RCC 7860 (cell line): ENCODE results near the gene CHN2.

Experiments
- DNase-seq: peaks from one replicate; pipeline ENCODE4 v3.0.0-alpha.2; 2015; ENCODE audit warnings: low spot score
- FAIRE-seq: peaks from 2 replicates; lab custom pipeline; 2012; peaks lifted over from hg19 to GRCh38; lab: Jason Lieb, UNC

The CHN2 gene

DNA sequence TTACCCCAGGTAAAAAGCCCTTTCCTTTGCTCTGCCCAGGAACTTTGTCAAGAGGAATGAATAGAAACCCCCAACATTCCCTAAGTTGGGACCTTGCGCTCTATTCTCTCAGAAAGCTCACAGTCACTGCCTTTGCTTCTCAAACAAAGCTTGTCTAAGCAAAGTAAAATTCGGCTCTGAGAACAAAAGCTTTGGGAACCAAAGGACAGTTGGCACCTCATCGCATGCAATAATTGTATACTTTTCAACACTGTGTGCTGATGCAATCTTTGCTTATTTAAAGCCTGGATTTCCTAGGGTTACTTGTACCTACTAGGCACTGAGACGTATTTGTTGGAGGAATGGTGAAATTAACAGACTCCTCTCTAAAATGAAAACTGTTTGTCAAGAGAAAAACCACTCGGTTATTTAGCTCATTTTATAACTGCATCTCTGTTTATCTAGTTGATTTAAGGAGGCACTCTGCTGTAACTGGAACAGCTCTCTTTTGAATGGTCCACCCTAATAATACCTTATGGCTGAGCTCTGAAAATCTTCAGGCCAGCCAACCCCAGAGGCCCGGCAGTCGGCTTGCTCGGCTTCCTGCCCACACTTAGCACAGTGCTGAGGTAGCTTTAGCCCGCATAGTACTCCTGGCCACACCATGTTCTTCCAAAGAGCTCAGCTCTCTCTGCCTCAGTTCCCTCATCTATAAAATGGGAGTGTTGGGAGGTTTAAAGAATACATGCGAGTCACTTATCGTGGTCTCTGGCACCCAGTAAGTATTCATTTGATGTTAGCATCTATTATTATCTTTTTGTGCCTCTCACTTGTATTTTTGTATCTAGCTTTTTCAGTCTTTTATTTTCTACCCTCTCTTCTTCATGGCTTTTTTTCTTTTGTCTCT, 288.9 kb downstream of the CHN2 start:
- DNase-seq, result no peak
- no peak for FAIRE-seq

DNA sequence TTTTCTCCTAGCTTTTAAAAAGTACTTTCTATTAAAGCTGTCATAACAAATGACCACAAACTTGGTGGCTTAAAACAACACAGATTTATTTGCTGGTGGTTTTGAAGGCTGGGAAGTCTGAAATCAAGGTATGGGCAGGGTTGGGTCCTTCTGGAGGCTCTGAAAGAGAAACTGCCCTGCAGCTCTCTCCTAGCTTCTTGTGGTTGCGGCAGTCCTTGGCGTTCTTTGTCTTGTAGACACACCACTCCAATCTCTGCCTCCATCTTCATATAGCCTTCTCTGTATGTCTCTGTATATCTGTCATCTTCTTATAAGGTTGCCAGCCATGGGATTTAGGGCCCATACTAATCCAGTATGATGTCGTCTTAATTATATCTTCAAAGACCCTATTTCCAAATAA, 289.7 kb downstream of the CHN2 start:
- FAIRE-seq (no peak), DNase-seq (no peak)

DNA sequence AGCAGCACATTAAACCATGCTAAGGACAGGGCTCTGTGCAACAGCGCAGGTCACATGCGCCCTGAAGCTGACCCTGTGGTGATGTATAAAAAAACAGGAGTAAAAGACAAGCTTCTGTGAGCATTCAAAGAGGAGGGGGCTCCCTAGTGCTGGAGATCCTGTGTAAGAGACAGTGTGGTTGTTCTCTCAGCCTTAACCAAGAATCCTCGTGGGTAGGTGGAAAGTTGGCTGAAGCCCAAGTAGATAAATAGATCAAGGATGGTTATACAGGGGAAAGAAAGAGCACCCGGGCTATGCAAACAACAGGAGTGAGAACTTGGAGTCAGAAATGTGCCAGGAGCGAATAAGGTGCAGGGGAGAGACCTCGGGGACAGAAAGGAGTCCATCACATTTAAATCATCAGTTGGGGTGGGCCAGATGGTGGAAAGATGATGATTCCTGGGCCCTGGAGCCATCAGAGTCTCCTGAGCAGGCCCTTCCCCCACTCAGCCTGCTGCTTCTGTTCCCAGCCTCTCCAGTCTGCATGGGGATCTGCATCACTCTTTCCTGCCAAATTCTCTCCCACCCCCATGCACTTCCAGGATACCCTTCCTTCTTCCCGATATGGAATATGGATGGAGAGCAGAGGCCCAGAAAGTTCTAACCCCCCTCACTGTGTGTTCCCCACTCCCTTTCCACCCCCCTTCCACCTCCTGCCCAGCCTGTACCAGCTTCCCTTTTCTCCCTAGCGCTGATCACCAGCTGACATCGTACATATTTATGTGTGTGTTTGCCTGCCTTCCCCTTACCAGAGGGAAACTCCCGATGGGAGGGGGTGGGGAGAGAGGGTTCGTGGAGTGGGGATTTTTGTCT, 291.0 kb downstream of the CHN2 start:
- no peak for FAIRE-seq
- DNase-seq, result no peak

DNA sequence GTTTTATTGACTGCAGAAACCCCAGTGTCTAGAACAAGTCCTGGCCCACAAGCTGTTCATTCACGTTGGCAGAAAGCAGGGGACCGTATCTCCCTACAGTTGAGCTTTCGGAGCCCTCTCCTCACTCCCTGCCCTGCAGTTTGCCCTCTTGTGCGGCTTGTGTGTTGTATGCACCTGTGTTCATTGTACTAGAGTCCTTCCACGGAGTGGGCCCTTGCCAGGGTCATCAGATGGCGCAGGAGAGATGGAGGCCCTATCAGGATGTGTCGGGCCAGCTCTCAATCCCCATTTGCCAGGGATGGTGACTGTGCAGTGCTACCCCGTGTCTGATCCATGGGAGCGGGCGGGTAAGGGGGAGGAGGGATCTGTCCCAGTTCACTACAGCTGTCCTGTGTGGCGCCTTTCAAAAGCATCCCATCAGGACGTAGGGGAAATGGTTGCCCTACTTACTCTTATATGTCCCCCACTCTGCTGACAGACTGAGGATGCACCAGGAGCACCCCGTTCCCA, 291.7 kb downstream of the CHN2 start:
- no peak for DNase-seq
- no peak for FAIRE-seq

DNA sequence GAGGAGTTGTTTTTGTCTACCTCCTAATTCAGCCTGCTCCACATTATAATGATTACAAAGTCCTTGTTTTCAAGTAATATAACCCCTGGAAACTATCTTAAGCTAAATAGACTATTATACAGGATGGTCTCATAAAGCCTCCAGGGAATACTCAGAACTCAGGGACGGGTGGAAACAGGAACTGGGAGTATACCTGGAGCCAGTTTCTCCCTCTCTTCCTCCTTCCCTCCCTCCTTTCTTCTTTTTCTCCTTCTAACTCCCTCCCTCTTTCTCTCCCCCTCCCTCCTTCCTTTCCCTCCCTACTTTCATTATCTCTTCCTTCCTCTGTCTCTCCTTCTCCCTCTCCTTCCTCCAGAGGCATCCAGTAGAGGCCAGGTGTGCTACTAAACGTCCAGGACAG, 292.8 kb downstream of the CHN2 start:
- DNase-seq (no peak), FAIRE-seq (no peak)

DNA sequence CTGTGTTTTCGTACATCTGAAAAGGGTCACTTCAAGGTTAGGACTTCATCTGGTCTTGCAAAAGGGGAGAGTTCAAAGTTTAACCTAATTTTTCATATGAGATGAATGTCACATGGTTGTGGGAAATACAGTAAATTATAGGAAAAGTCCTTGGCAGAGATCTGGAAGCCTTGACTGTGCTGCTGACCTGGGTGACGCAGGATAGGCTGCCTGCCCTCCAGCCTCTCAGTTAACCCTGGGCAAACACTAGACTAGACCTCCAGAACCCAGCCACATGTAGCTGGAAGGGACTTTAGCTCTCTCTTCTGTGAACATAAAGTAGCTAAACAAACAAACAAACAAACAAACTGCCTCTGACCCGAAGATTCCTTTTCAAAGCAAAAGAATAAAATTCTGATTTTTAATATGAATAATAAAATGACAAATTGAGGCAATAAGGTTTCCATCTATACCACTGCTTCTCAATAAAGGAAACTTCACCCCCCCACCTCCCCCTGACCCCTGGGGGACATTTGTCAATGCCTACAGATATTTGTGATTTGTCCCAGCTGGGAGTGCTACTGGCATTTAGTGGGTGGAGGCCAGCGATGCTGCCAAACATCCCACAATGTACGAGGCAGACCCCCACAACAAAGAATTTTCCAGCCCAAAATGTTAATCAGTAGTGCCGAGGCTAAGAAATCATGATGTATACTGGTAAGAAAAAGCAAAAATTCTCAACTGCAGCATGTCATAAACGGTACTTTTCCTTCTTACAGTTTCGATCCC, 293.8 kb downstream of the CHN2 start:
- FAIRE-seq (no peak), DNase-seq (no peak)

DNA sequence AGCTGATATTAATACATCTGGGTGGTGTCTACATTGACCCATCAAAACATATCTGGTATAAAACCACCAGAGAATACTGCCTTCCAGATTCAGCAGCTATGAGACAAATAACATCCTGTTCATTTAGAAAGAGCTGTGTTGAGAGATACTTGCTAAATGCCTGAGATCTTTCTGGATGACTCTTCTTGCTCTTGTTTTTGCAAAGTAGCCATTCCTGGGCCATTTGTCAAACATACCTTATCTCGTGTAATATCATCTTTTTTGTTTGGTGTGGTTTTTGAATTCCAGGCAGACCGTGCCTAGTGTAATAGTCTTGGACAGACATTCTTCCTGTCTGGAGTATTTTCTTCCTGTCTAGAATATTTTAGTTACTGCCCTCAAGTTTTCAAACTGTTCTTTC, 294.4 kb downstream of the CHN2 start:
- DNase-seq (no peak), FAIRE-seq (no peak)

DNA sequence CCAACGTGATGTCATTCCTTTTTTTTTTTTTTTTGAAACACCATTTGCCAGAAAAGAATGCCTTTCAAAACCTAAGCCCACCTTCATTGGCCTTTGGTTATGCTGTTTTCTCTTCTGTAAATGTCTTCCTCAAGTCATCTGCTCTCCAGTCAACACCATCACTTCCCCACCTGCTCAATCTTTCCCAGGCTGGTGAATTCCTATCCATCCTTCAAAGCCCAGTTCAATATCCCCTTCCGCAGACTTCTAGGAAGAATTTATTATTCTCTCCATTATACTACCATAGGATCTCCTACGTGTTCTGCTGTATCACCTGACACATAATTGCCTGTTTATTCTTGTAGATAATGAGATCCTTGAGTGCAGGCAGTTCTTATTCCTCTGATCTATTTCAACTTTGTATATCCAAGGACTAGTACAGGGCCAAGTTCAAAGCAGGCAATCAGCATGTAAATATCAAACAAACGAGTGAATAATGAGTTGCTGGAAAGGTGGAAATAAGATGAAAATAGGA, 295.6 kb downstream of the CHN2 start:
- FAIRE-seq, result no peak
- no peak for DNase-seq

DNA sequence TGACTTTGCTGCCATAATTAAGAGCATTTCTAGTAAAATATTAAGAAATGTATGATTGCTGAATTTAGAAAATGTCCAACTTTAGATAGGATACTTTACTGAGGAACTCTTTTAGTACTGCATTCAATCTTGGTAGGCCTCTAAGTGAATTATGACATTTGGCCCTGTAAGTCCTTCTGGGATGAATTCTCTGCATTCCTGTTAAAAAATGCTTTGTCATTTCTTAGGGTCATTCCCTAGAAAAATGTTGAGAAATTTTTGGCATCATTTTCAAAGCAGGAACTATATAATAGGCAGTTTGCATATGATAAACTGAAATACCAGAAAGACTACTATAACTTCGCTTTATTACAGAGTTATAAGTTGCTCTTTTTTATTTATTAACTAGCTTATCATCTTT, 299.8 kb downstream of the CHN2 start:
- FAIRE-seq, result no peak
- DNase-seq, result no peak

DNA sequence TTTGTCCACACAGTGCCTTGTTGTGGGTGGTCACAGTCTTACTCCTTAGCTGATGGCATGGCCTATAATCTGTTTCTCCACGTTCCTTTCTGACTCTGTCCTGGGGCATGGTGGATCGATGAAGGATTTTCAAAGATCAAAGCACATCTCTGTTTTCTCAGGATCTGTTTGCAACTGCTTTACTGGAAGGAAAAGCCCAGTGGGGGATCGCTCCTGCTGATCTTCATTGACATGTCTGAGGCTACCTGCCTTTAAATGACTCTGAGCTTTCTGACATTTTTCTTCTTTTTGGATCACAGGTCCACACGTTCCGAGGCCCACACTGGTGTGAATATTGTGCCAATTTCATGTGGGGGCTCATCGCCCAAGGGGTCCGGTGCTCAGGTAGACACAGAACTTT, 301.1 kb downstream of the CHN2 start:
- FAIRE-seq, result no peak
- no peak for DNase-seq

DNA sequence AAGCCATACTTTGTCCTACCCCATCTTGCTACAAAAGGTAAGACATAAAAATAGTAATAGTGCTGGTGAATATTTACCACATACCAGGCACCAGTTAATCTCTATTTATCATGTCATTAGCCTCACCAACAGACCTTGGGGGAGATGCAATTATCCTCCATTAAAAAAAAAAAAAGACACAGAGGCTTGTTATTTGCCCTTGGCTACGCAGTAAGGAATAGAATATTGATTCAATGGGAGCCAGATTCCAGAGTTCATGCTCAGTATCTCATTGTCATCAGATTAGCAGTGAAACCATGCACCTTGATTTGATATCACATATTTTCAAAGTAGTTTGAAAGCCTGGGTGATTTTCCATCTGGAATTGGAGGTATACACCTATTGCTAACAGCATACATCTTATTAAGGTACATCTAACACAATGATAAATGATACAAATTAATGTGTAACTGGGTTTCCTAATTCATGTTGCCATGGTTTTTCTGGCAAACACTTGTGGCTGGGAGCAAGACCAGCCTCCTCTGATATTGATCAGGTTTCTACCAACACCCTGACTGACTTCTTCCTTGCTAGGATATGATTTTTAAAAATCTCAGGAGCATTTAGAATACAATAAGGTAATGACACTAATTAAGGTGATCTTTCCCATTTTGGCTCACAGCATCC, 301.9 kb downstream of the CHN2 start:
- FAIRE-seq (no peak), DNase-seq (no peak)

DNA sequence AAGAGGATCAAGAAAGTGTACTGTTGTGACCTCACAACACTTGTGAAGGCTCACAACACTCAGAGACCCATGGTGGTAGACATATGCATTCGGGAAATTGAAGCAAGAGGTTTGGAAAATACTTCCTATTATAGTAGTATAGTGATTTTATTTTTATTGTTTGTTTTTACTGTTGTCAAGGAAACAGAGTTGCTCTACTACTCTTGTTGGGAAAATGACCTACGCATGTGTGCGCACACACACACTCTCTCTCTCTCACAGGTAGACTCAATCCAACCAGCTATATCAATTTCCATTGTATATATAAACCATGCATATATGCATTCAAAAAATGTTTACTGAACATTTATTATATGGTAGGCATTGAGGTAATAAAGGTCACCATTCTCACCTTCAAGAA, 305.4 kb downstream of the CHN2 start:
- DNase-seq, result no peak
- FAIRE-seq, result no peak

DNA sequence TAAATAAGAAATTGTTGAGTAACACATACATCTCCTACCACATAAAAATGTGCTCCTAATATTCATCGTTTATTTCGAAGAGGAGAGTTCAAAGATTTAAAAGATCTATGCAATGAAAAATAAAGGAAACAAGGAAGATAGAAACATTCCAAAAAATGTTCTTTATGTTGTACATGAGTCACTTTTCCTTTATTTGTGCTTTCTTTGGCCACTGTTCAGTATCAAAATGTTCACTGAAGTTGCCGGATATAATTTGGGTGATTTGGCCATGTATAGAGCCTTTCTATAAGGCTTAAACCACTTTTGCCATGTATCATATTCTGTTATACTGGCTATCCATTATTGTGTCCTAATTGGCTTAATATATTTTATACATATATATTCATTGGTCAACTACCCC, 306.1 kb downstream of the CHN2 start:
- FAIRE-seq (no peak), DNase-seq (no peak)

DNA sequence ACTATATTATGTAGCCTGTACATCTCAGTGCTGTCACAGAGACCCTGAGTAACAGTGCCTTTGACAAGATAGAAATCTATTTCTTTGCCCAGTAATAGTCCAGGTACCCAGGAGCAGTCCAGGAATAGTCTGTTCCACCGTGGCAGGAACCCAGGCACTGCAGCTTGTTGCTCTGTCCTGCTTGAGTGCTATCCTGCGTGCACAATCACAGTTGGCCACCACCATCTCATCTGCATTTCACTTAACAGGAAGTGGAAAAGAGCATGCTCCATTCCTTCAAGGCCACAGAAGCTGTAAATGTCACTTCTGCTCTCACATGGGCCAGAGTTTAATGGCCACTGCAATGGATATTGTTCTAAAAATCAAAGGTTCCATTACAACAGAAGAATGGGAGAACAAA, 307.6 kb downstream of the CHN2 start:
- DNase-seq, result no peak
- no peak for FAIRE-seq

DNA sequence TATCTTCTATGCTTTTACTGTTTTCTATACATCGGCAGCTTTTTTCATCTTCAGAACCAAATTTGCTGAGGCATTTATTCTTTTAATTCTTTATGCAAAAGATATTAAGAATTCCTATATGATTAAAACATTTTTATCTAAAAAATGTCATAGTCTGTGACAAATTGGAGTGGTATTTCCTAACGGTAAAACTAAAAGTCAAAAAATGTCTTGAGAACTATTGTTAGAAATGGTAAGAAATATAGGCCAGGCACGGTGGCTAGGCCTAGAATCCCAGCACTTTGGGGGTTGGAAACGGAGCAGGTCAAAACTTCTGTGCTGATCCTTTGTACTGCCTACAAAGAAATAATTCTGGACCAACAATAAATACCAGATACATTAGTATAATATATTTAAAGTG, 311.4 kb downstream of the CHN2 start:
- no peak for FAIRE-seq
- no peak for DNase-seq

DNA sequence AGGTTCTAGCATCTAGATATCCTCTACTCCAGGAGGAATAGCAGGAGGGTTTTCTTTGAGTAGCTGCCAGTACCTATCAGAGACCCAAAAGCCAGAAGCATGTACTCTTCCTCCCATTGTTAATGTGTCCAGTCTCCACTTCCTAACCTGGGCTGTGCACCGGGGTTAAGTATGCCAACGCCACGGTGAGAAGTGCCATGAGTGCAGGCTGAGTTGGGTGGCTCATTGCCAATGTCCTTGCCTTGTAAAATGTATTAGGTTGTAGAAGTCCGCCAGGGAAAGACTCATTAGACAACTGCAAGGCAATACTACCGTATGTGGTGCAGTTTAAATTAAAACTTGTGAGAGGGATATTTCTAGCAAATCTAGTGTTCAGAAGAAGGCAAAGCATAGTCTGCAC, 314.0 kb downstream of the CHN2 start:
- no peak for DNase-seq
- no peak for FAIRE-seq

DNA sequence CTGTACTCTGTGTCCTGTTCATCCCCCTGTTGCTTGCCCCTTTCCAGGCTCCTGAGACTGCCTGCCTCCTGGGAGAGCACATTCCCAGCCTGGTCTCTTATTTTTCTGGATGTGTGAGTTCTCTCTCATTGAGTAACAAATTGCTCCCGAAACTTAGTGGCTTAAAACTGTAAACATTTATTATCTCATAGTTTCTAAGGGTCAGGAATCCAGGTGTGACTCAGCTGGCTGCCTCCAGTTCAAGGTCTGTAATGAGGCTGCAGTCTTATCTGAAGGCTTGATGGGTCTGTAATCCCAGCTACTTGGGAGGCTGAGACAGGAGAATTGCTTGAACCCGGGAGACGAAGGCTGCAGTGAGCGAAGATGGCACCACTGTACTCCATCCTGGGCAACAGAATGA, 315.5 kb downstream of the CHN2 start:
- FAIRE-seq (no peak), DNase-seq (no peak)

DNA sequence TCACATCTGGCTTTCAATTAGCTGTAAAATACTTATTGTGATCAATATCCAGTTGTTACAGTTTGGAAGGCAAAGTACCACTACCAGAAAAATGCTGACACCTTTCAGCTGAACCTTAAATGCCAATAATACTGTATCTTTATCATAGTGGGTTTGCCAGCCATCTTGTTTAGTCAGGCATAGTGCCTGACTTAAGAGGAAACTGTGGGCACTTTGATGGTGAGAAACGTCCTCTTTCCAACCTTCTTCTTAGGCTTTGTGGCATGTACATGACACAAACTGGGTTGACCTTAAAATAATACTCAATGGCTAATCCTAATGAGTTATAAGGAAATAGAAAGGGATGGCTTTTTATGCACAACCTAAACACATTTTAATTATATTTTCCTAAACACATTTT, 316.8 kb downstream of the CHN2 start:
- DNase-seq (no peak), FAIRE-seq (no peak)

DNA sequence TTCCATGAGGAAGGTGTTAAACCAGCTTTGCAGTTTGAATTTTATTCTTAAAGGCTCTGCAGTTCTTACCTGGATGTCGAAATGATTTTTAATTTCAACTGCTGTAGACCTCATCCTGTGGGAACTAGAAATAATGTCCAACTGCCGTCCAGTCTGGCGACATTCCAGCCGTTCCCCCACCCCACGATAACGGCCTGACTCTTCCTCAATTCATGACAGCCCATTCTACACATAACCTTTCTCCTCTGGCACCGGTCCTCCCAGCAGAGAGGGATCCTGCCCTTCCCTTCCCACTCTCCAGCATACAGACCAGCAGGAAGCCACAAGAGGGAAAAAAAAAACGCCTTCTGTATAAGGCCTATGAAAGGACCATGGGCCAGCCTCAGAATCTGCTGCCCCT, 317.3 kb downstream of the CHN2 start:
- FAIRE-seq, result no peak

DNA sequence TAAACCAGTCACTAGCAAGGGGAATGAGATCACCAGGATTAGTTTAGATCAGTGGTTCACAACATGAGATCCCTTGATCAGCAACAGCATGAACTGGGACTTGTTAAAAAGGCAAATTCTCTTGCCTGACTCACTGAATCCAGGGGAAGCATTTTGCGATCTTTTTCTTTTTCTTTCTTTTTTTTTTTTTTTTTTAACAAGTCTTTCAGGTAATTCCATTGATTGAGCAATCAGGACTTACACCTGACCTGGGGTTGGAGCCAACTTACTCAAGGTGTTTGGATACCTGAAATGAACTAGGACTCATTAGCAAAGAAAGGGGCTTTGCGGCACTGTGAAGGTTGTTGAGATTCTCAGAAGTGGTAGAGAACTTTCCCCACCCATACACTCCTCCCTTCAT, 321.9 kb downstream of the CHN2 start:
- FAIRE-seq (no peak), DNase-seq (no peak)

More for the DNA sequence above, 317.3 kb downstream of the CHN2 start:
- no peak for DNase-seq
